Measurements from ENCODE around the gene PROM1.

GRCh38 chr4:15971068-15971801, 112.6 kb downstream of the PROM1 start:
- no peak for TF ChIP-seq ZNF23 (CRISPR knock-in tag; IDR thresholded peaks at IDR 0.05)
- TF ChIP-seq STAT6 (CRISPR knock-in tag; IDR thresholded peaks at IDR 0.05), result no peak
- TF ChIP-seq CBX8 (IDR thresholded peaks at IDR 0.05; ENCODE audit: borderline replicate concordance, extremely low read depth, low read depth, low read length, poor library complexity, severe bottlenecking), result no peak
- TF ChIP-seq CTCF (IDR thresholded peaks at IDR 0.05 in 2 of 3, conservative IDR thresholded peaks at IDR 0.05 in 1 of 3; ENCODE audit: insufficient read depth in 2 of 3, low read depth in 1 of 3, low read length in 3 of 3), result 0 out of 6 replicates have a peak, but pooled peaks of 1 of the 3 experiments have one; percentile 11
- no peak for TF ChIP-seq EP300 (IDR thresholded peaks at IDR 0.05; ENCODE audit: low read length)
- no peak for TF ChIP-seq ZBTB43 (CRISPR knock-in tag; IDR thresholded peaks at IDR 0.05)
- TF ChIP-seq ZNF12 (CRISPR knock-in tag; IDR thresholded peaks at IDR 0.05), result no peak
- no peak for TF ChIP-seq SRF (CRISPR knock-in tag; IDR thresholded peaks at IDR 0.05)
- TF ChIP-seq KDM5B (IDR thresholded peaks at IDR 0.05; ENCODE audit: insufficient replicate concordance, low read depth, low read length), result no peak
- no peak for TF ChIP-seq SPI1 (IDR thresholded peaks at IDR 0.05; ENCODE audit: borderline replicate concordance, low read depth, low read length)

All from K562 (cell line).